NCI-H460 (cell line): ENCODE results near the gene FBXL16. TPM values are rescaled to one million over a fixed set of nuclear protein-coding genes. Genes with fewer than 3 reads are reported as not detected.

ENCODE experiments used
- DNase-seq: peaks from one replicate; pipeline ENCODE4 v3.0.0-alpha.2; 2016; ENCODE audit warnings: low read depth; ENCODE audit errors: extremely low read depth
- total RNA-seq: library from RNA; depleted of rRNA; stranded (reverse); fragments of >200 nt; shearing (Covaris generic); gene quantifications from 2 replicates; pipeline ENCODE4 v1.2.3, GENCODE V29; 2014

Gene FBXL16
- total RNA-seq, 1 experiment from 2014 or later, result 1.7 TPM

DNA sequence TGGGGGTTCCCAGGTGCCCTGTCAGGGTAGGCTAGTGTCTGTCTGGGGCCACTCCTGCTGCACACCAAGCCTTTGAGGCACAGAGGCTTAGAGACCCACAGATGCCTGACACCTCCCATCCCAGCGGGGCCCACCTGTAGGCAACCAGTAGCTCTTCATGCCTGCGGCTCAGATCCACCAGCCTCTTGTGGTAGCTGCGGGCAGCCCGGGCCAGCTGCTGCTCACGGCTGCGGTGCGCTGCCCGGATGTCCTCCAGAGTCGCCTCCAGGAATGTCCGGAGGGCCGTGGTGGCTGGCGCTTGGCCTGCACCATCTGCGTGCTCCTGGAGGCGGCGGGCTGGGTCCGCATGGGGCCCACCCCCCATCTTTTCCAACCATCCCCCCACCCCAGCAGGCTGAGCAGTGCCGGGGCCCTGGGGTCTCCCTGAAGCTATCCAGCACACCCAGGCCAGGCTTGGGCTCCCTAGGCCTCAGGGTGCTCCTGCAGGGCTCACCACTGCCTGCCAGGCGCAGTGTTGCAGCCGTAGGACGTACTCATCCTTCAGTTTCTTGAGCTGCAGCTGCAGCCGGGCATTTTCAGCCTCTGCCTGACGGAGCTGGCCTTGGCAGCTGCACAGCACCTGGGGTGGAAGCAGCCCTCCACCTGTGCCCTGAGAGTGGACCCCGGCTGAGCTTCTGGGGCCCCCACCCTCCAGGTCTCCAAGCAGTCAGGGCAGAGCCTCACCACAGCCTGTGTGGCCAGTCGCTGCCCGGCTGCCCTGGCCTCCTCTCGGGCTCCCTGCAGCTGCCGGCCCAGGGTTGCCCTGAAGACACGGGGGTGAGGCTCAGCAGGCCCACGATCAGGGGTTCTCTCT is 18.8 kb upstream of the FBXL16 start:
- no peak for DNase-seq

DNA sequence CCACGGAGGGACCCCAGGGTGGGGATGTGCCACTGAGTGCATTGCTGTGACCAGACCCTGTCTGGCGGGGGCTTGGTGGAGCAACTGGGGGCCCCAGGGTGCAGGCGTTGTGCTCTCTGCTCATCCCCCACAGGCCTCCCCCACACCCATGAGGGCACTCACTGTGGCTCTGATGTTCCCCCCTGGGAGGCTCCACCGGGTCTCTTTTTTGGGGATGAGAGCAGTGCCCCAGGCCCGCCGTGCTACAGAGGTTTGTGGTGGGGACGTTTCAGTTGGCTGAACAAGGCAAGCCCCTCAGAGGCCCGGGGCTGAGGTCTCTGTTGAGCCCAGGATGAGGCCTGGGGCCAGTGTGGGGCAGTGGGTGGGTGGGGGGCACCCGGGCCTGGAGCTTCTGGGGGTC is 18.1 kb upstream of the FBXL16 start:
- no peak for DNase-seq

DNA sequence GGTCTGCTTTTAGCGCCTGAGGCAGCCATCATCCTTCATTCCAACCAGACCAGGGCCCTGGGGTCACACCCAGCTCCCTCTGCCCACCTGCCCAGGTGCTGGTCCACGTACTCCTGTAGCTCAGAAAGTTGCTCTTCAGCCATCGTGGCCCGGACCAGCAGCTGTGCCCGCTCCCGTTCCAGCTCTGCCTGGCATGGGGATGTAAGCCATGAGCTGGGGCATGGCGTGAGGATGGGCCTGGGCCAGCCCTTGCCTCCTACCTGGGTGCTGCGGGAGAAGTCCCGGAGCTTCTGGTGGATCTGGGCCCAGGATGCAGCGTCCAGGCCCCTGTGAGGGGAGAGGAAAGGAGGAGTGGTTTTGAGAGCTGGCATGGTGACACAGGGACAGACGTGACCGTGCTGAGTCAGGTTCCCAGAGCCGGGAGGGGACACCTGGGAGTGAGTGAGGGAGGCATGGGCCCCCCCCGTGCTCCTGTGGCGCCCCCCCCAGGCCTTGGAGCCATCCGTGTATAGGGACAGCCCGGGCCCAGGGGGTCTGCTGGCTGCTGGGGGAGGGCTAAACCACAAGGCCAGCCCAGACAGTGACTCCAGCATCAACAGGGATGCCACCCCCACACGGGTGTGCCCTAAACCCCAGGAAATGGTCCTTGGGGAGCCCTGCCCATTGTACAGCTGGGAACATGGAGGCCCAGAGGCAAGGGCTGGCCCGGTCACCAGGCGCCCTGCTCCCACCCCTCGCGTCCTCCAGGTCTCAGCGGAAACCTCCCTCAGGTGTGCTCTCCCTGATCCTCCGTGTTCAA is 17.4 kb upstream of the FBXL16 start:
- no peak for DNase-seq

DNA sequence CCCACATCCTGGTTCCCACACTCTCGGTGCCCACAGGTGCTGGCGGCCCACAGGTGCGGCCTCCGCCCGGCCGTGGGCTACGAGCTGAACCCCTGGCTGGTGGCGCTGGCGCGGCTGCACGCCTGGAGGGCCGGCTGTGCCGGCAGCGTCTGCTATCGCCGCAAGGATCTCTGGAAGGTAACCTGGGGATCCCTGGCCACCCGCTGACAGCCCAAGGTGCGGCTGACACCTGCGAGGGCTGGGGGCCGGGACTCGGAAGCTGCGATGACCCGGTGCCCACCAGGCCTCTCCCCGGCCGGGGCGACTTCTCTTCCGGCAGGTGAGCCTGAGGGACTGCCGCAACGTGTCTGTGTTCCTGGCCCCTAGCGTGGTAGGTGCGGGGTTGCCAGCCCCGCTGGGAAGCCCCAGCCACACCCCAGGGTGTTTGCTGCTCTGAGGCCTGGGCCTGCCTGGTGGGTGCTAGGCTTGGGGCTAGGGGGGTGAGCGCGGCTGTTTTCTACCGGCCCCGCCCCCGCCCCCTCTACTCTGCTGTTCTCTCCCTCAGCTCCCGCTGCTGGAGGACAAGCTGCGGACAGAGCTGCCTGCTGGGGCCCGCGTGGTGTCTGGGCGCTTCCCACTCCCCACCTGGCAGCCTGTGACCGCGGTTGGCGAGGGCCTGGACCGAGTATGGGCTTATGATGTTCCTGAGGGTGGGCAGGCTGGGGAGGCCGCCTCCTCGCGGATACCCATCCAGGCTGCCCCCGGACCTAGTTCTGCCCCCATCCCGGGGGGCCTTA is 16.4 kb upstream of the FBXL16 start:
- no peak for DNase-seq

DNA sequence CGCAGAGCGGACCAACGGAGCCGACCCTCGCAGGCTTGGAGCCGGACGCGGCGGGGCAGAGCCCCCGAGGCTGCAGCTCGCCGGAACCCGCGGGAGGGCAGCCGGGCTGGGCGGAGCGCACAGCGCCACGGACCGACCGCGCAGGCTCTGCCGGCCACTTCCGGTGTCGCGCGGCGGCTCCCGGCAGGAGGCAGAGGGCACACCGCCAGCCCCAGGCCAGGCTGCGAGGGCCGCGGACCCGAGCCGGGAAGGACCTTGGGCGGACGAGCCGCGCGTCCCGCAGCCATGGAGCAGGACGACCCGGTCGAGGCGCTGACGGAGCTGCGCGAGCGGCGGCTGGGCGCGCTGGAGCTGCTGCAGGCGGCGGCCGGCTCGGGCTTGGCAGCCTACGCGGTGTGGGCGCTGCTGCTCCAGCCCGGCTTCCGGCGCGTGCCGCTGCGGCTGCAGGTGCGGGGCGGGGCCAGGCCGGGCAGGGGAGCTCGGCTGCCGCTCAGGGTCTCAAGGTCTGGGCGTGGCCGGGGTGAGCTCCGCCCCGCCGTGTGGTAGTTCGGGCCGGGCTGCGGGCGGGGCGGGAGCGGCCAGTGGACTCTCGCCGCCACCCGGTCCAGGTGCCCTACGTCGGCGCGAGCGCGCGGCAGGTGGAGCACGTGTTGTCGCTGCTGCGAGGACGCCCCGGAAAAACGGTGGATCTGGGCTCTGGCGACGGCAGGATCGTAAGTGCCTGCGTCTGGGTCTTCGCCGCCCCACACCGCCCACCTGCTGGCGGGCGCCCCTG is 15.6 kb upstream of the FBXL16 start, which contains the start of gene ANTKMT:
Gene ANTKMT, plus strand, starts transcription at position 157 of the 775 bp plus-strand sequence. Its CDS starts 129 bp downstream, at position 286.
- DNase-seq, result peak; percentile 80

DNA sequence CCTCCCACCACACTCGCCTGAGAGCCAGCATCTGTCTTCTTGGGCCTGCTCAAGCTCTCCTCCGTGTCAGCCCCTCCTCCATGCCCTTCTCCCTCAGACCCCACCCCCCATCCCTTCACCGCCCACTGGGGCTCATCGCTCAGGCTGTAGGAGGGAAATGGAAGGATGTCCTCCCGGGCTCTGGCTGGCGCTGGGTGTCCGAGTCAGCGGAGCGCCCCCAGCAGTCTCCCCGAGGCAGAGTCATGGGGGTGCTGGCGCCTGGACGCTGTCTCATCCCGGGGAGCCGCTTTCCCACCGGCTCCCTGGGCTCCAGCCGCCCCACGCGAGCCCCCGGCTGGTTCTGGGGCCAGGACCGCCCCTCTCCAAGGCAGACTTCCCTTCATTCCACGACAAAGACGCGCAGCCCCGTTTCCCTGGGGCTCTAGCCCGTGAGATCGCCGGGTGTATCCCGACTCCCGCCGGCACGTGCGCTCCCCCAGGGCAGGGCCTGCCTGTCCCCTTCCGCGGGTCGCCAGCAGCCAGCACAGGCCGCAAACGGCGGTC is 14.9 kb upstream of the FBXL16 start:
- peak; percentile 49 for DNase-seq

DNA sequence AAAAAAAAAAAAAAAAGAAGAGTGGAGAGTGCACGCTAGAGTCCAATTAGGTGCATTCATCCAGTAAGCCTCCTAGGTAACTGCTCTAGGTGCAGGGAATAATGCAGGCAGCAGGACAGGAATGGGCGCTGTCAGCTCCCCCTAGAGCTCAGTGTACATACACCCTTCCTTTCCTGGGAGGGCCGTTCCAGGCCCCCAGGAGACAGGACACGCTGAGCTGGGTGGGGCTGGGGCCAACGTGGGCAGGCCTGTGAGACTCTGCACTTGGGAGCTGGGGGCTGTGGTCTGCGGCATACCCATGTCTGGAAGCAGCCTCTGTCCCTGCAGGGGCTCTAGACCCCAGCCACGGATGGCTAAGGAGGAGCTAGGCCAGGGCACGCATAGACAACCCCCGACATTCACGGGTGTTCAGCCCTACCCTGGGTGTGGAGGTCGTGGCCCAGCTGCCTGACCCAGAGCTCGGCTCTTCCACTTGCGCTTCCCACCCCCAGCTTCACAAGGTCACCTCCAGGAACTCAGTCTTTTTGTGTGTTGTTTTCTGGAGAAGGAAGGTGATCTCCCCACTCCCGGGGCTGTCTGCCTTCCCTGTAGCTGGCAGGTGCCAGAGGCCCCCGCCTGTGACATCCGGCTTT is 14.3 kb upstream of the FBXL16 start:
- DNase-seq, result no peak

DNA sequence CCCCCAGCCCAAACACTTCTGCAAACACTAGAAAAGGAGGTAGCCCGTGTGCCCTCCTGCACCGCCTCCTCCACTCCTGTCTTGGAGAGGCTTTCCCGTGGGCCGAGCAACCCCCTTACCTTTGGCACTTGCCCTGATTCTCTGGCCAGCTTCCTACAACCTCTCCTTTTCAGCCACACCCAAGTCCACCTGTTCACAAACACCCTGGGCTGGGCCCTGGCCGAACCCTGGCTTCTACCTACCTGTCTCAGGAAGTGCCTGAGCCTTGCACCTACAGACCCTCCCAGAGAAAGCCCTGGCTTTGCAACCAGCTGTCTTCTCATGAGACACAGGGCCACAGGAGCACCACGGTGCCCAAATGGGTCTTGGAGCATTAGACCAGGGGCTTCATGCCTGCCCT is 13.3 kb upstream of the FBXL16 start:
- DNase-seq, result no peak

DNA sequence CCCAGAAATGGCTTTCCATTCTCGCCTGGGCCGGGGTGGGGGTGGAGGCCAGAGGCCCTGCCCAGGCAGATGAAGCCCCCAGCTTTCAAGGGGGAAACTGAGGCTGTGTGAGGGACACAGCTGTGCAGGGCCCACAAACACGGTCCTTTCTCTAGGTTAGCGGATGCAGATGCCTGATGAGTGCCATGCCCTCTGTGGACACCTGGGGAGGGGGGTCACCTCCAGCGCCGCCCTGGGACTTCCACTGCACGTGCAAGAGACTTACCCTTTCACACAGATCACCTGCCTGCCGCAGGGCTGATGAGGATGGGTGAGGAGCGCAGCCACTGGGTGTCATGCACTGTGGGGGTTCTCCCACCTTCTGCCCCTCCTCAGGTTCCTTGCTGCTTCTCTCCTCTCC is 12.8 kb upstream of the FBXL16 start:
- no peak for DNase-seq

DNA sequence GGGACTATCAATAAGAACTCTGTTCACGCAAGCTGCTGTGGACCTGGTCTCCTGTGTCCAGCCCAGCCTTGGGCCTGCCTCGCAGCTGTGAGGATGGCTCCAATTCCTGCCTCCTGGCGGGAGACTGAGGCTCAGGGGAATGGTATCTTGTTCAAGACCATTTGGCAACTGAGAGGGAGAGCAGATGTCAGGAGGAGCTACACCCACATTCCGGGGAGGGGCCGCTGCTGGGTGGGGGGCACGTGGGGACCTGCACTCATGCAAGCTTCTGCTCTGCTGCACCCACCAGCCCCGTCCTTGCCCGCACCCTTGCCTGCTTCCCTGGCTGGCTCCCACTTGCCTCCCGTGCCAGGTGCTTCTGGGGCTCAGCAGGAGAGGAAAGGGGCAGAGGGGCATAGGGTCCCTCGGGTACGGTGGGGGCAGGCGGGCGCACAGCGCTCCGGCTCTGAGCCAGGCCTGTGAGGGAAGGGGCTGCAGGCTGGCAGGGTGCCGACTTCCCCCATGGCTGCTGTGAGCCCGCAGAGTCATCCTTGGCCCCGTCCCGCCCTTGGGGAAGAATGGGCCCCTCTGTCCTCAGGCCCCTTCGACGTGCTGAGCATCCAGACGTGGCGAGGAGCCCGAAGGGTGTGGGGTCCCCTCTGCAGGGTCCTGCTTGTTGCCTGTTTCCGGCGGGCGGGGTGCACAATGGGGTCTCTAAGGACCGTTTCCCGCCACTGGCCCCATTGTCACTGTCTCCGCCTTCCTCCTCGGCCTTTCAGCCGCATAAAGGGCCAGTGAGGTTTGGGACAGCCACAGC is 12.0 kb upstream of the FBXL16 start:
- DNase-seq, result no peak

DNA sequence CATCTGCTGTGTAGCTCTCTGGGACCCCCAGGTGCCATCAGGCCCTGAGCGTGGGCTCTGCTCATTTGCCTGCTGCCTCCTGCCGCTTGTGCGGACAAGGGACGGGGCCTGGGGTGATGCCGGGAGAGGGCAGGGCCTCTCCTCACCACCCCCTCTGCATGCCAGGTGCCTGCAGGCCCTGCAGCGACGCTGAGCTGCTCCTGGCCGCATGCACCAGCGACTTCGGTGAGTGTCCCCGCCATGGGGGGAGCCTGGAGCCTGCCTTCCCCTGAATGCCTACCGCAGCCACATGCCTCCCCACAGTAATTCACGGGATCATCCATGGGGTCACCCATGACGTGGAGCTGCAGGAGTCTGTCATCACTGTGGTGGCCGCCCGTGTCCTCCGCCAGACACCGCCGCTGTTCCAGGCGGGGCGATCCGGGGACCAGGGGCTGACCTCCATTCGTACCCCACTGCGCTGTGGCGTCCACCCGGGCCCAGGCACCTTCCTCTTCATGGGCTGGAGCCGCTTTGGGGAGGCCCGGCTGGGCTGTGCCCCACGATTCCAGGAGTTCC is 11.2 kb upstream of the FBXL16 start:
- no peak for DNase-seq

DNA sequence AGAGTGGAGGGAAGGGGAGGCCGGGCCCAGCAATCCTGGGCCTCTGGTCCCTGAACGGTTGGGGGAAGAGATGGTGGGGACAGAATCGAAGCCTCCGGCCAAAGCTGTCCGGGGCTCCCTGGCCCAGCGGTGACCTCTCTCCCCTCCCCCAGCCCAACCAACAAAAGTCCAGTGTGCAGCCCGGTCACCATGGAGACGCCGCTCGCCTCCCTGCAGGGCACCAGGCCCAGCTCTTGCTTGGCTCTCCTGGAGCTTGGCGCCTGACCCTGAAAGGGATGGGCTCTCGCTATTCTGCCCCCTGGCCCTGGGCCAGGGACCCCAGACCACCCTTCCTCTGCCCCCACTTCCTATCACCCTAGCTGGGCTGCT is 10.6 kb upstream of the FBXL16 start:
- DNase-seq, result peak; percentile 46

DNA sequence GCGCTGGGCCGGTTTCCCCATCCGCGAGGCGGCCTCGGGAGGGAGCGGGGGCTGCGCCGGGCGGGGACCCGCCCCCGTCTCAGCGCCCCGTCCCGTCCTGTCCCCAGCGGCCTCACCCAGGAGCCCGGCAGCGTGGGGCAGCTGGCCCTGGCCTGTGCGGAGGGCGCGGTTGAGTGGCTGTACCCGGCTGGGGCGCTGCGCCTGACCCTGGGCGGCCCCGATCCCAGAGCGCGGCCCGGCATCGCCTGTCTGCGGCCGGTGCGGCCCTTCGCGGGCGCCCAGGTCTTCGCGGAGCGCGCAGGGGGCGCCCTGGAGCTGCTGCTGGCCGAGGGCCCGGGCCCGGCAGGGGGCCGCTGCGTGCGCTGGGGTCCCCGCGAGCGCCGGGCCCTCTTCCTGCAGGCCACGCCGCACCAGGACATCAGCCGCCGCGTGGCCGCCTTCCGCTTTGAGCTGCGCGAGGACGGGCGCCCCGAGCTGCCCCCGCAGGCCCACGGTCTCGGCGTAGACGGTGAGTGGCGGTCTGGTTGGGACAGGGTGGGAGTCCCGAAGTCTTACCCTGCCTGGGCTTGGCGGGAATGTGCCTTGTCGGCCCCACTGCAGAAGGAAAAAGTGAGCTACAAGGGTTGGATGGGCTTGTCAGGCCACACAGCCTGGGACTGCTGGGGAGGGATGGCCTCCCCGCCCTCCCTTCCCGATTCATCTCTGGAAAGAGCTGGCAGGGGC is 10.0 kb upstream of the FBXL16 start:
- no peak for DNase-seq

DNA sequence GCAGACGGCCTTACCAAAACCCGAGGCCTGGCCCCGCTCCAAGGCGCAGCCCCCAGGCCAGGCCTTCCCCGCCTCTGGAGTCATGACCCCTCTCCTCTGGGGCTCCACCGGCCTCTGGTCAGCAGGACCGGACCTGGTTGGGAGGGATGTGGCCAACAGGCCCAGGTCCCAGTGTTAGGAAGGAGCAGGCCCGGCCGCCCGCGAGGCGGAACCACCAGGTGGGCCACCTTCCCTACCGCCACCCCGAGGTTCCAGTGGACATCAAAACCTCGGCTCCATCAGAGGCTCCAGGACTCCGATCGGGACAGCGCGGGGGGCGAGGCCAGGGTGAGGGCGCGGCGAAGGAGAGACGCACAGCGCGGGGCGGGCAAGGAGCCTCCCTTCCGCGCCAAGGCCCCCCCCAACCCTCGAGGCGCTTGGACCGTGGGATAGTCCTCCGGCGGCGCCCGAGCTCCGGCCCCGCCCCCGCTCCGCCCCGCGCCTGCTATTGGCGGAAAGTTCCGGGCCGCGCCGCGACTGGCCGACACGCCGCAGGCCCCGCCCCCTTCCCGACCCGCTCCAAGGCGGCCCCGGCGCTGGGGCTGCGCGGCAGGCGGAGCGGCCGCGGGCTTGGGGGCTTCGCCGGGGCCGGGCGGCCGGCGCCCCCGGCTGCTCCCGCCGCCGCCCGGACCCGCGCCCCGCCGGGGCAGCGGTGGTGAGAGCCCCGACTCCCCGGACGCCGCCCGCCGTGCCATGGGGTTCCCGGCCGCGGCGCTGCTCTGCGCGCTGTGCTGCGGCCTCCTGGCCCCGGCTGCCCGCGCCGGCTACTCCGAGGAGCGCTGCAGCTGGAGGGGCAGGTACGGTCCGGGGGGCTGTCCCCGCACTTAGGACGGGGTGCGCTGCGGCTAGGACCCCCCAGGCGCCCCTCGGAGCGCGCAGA is 9.2 kb upstream of the FBXL16 start, which contains the start of gene METRN:
Gene METRN, plus strand, starts transcription at position 561 of the 919 bp plus-strand sequence. Its CDS starts 172 bp downstream, at position 733.
- DNase-seq, result peak; percentile 86

DNA sequence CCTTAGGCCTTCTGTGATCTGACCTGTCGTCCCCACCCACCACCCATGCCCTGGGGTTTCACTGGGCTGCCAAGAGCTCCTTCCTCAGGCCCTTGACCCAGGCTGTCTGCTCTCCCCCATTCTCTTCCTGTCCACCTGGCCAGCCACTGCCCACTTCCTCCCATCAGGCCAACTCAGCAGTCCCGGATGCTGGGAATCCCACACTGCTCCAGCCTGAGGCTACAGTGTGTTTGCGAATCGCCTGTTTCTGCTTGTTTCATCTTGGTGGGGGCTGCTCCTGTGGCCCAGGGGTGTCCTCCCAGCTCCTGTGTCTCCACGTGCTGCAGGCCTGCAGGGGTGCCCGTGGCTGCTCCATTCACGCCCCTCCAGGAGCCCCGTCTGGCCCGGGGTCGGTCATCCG is 8.5 kb upstream of the FBXL16 start:
- no peak for DNase-seq

DNA sequence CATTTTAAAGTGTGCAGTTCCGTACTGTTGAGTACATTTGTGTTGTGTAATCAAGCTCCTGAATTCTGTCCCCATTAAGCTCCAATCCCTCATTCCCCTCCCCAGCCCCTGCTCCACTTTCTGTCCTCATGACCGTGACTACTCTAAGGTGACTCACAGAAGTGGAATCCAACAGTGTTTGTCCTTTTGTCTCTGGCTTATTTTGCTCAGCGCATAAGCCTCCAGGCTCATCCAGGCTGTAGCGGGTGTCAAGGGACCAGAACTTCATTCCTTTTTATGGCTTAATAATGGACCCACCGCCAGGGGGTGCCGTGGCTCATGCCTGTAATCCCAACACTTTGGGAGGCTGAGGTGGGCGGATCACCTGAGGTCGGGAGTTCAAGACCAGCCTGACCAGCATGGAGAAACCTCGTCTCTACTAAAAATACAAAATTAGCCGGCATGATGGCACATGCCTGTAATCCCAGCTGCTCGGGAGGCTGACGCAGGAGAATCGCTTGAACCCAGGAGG is 7.2 kb upstream of the FBXL16 start:
- peak; percentile 87 for DNase-seq
